ENCODE data around the gene FBXO31.

The FBXO31 gene

DNA sequence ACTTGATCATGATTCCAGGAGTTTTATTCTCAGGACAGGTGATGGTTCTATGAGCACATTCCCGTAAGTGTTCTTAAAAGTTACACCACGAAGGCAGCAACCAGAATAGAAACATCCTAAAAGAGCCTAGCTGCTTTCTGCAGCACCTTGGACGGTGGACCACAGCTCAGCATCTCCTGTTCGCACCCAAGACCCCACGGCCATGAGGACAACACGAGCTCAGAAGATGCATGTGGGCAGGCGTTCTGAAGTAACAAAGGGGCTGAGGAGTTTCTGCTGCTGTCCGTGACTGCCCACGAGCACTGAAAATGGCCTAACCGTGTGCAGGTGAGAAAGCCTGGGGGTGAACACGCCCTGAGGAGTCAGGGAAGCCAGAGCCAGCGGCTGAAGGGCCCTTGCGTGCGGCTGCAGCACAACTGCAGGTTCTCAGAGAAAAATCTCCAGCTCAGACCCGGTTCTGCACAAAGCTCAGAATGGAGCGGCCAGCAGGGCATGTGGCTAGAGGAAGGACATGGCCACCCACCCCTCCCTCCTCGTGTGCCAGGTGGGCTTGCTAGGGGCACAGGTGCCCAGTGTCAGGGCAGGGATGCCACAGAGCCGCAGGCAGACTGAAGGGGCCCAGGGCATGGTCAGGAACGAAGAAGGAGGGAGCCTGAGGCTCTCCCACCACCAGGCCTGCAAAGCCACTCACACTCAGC lies 55.6 kb downstream of the FBXO31 start:
- Histone ChIP-seq H2BK120ac (ENCODE audit: low read depth, low read length) (no peak overlapping the region), H3K79me1 (ENCODE audit: low read length) (no peaks in the 10 kb centered on the region), H2BK5ac (ENCODE audit: low read length) (no peak overlapping the region), H3K4me3 (ENCODE audit: low read length) (no peak overlapping the region), H3K23ac (ENCODE audit: low read length) (no peak overlapping the region), H3K9ac (ENCODE audit: low read length) (no peak overlapping the region), H3K4me2 (ENCODE audit: low read length) (no peak overlapping the region), H3K36me3 (ENCODE audit: control insufficient read depth, insufficient read depth, low read length) (no peaks in the 10 kb centered on the region), H3K4ac (ENCODE audit: low read depth, low read length) (no peak overlapping the region), H3K79me2 (ENCODE audit: control insufficient read depth, insufficient read depth, low read length) (no peaks in the 10 kb centered on the region), H3K18ac (ENCODE audit: low read length) (no peak overlapping the region), H3K27me3 (ENCODE audit: insufficient read depth, low read length, poor library complexity) (no peaks in the 10 kb centered on the region), H4K5ac (ENCODE audit: low read length) (no peak overlapping the region), H3K4me1 (ENCODE audit: control insufficient read depth, low read depth, low read length) (no peaks in the 10 kb centered on the region), H2AK5ac (ENCODE audit: low read length) (no peak overlapping the region), H2BK15ac (replicated peaks; ENCODE audit: low read depth) (no peak overlapping the region), H4K8ac (ENCODE audit: low read depth, low read length) (no peak overlapping the region), H3K27ac (ENCODE audit: low read depth, low read length) (no peak overlapping the region), H3K56ac (ENCODE audit: low read length) (no peak overlapping the region)
- DNase-seq = no peak
- WGBS (ENCODE audit: extremely low coverage, insufficient coverage, low lambda C conversion rate) = no CpG with 5 or more reads among the region's 19 CpGs

DNA sequence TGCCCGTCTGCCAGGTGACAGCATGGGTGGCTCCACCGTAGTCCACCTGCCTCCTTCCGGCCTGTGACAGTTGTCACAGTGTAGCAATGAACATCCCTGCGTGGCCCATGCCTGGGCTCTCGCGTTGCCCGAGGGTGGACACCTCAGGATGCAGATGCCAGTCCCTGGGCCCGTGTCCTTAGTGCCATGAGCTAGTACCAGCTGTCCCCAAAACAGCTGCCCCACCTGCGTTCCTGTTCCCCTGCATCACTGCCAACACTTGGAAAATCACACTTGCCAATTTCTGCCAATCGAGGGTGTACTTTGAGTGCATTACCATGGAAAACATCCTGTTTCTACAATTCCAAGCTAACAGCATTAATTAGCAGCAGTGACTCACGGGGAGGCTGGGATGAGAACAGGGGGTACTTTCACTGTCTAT lies 57.4 kb downstream of the FBXO31 start:
- DNase-seq = no peak
- H2BK5ac ChIP-seq (ENCODE audit: low read length) = no peak overlapping the region
- H3K4me3 ChIP-seq (ENCODE audit: low read length) = no peak overlapping the region
- WGBS (ENCODE audit: extremely low coverage, insufficient coverage, low lambda C conversion rate) = no CpG with 5 or more reads among the region's 11 CpGs
- H3K4ac ChIP-seq (ENCODE audit: low read depth, low read length) = no peak overlapping the region
- H3K23ac ChIP-seq (ENCODE audit: low read length) = no peak overlapping the region
- H3K9ac ChIP-seq (ENCODE audit: low read length) = no peak overlapping the region
- no peaks in the 10 kb centered on the region for H3K27me3 ChIP-seq (ENCODE audit: insufficient read depth, low read length, poor library complexity)
- no peak overlapping the region for H3K27ac ChIP-seq (ENCODE audit: low read depth, low read length)
- no peaks in the 10 kb centered on the region for H3K79me2 ChIP-seq (ENCODE audit: control insufficient read depth, insufficient read depth, low read length)
- no peak overlapping the region for H3K18ac ChIP-seq (ENCODE audit: low read length)
- no peaks in the 10 kb centered on the region for H3K36me3 ChIP-seq (ENCODE audit: control insufficient read depth, insufficient read depth, low read length)
- H3K56ac ChIP-seq (ENCODE audit: low read length) = no peak overlapping the region
- H2BK15ac ChIP-seq (replicated peaks; ENCODE audit: low read depth) = no peak overlapping the region
- no peak overlapping the region for H4K5ac ChIP-seq (ENCODE audit: low read length)
- H2BK120ac ChIP-seq (ENCODE audit: low read depth, low read length) = no peak overlapping the region
- no peak overlapping the region for H4K8ac ChIP-seq (ENCODE audit: low read depth, low read length)
- no peak overlapping the region for H2AK5ac ChIP-seq (ENCODE audit: low read length)
- no peak overlapping the region for H3K4me2 ChIP-seq (ENCODE audit: low read length)
- no peaks in the 10 kb centered on the region for H3K4me1 ChIP-seq (ENCODE audit: control insufficient read depth, low read depth, low read length)
- no peaks in the 10 kb centered on the region for H3K79me1 ChIP-seq (ENCODE audit: low read length)

DNA sequence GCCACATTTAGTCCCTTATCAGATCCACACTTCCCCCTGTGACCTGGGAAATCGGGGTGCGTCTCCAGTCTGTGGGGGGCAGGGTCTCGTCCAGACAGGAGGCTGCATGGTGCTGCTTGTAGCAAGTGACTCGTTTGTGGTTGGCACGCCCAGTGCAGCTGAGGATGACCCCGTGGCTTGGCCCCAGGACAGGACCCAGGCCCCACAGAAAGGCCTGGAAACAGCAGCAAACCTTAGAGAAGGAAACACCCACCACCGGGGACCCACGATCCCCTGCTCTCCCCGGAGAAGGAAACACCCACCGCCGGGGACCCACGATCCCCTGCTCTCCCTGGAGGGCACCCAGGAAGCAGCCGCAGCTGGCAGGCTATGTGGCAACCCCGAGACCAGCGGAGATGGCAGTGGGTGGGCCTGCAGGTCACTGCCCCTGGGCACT lies 58.1 kb downstream of the FBXO31 start:
- Histone ChIP-seq H3K36me3 (ENCODE audit: control insufficient read depth, insufficient read depth, low read length) (no peaks in the 10 kb centered on the region), H3K4me2 (ENCODE audit: low read length) (no peak overlapping the region), H3K27ac (ENCODE audit: low read depth, low read length) (no peak overlapping the region), H3K4ac (ENCODE audit: low read depth, low read length) (no peak overlapping the region), H2BK120ac (ENCODE audit: low read depth, low read length) (no peak overlapping the region), H2AK5ac (ENCODE audit: low read length) (no peak overlapping the region), H4K5ac (ENCODE audit: low read length) (no peak overlapping the region), H2BK5ac (ENCODE audit: low read length) (no peak overlapping the region), H3K9ac (ENCODE audit: low read length) (no peak overlapping the region), H3K79me1 (ENCODE audit: low read length) (no peaks in the 10 kb centered on the region), H3K4me3 (ENCODE audit: low read length) (no peak overlapping the region), H3K79me2 (ENCODE audit: control insufficient read depth, insufficient read depth, low read length) (no peaks in the 10 kb centered on the region), H2BK15ac (replicated peaks; ENCODE audit: low read depth) (no peak overlapping the region), H3K4me1 (ENCODE audit: control insufficient read depth, low read depth, low read length) (no peaks in the 10 kb centered on the region), H3K27me3 (ENCODE audit: insufficient read depth, low read length, poor library complexity) (no peaks in the 10 kb centered on the region), H4K8ac (ENCODE audit: low read depth, low read length) (no peak overlapping the region), H3K56ac (ENCODE audit: low read length) (no peak overlapping the region), H3K23ac (ENCODE audit: low read length) (no peak overlapping the region), H3K18ac (ENCODE audit: low read length) (no peak overlapping the region)
- no peak for DNase-seq
- no CpG with 5 or more reads among the region's 15 CpGs for WGBS (ENCODE audit: extremely low coverage, insufficient coverage, low lambda C conversion rate)

DNA sequence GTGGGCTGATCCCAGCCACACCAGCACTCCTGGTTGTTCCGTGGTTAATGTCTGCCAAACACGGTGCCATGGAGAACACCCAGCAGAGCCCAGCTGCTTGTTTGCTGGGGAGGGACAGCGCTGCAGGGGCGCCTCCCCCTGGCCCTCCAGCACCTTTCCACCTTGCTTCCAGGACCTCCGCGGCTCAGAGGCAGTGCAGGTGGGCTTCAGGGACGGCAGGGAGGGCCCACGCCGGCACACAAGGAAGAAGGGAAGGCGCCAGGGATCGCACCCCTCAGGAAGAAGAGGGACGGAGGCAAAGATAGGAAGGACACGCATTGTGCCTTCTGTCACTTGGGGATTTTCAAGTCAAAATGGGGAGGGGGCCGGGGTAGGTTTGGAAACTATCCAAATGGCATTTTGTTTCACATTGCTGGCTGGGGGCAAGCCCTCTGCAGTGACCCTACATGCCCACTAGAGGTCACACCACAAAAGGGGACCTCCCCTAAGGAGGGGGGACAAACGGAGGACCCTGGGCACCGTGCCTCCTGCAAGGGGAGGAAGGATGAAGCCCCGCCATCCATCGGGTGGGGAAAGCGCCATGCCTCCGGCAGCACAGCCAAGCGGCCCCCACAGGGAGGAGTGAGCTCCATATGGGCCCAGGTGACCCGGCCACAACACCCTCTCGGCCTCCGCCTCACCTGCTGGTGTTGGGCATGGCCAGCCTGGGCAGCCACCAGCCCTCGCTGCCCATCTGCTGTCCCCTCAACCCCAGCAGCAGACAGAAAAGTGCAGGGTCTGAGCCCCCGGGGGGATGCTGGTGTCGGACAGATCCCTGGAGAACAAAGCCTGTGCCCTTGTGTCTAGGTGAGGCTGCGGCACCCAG lies 58.9 kb downstream of the FBXO31 start:
- no peak overlapping the region for H4K8ac ChIP-seq (ENCODE audit: low read depth, low read length)
- no peak overlapping the region for H4K5ac ChIP-seq (ENCODE audit: low read length)
- H3K23ac ChIP-seq (ENCODE audit: low read length) = no peak overlapping the region
- peak; percentile 63 for DNase-seq
- H3K18ac ChIP-seq (ENCODE audit: low read length) = no peak overlapping the region
- H3K27me3 ChIP-seq (ENCODE audit: insufficient read depth, low read length, poor library complexity) = no peaks in the 10 kb centered on the region
- H3K27ac ChIP-seq (ENCODE audit: low read depth, low read length) = no peak overlapping the region
- H2BK120ac ChIP-seq (ENCODE audit: low read depth, low read length) = no peak overlapping the region
- H3K79me2 ChIP-seq (ENCODE audit: control insufficient read depth, insufficient read depth, low read length) = no peaks in the 10 kb centered on the region
- no peak overlapping the region for H3K9ac ChIP-seq (ENCODE audit: low read length)
- H2AK5ac ChIP-seq (ENCODE audit: low read length) = no peak overlapping the region
- no peaks in the 10 kb centered on the region for H3K79me1 ChIP-seq (ENCODE audit: low read length)
- no CpG with 5 or more reads among the region's 28 CpGs for WGBS (ENCODE audit: extremely low coverage, insufficient coverage, low lambda C conversion rate)
- no peak overlapping the region for H3K4me3 ChIP-seq (ENCODE audit: low read length)
- H3K4ac ChIP-seq (ENCODE audit: low read depth, low read length) = no peak overlapping the region
- no peak overlapping the region for H2BK5ac ChIP-seq (ENCODE audit: low read length)
- no peak overlapping the region for H2BK15ac ChIP-seq (replicated peaks; ENCODE audit: low read depth)
- H3K36me3 ChIP-seq (ENCODE audit: control insufficient read depth, insufficient read depth, low read length) = no peaks in the 10 kb centered on the region
- H3K4me1 ChIP-seq (ENCODE audit: control insufficient read depth, low read depth, low read length) = no peaks in the 10 kb centered on the region
- peak overlapping the region; percentile 15 for H3K56ac ChIP-seq (ENCODE audit: low read length)
- no peak overlapping the region for H3K4me2 ChIP-seq (ENCODE audit: low read length)

DNA sequence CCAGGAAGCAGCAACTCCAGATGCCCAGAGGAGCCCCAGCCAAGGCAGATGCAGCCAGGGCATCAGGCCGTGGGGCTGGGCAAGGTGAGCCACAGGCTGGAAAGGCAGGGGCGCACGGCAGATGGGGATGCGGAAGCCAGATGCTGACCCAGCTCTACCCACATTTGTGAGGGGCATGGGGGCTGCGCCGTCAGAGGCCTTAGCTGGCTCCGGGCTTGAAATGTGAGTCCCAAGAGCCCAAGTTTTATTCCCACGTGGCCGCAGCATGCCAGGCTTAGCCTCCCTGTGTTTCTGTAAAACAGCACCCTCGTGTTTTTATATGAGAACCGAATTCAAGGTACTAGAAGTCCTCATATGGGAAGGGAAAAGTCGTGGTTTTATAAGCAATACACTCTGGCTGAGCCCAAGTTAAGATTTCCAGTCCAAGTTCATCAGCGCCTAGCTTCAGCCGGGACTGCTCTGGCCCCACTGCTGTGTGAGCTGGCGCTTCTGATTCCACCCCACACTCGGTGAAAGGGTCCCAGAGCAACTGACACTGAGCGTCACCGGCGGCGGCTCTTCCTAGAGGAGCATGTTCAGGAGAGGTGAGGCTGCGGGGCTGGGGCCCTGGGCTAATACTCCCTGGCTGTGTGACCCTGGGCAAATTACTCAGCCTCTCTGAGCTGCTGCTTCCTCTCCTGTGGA lies 59.7 kb downstream of the FBXO31 start:
- Histone ChIP-seq H3K4me1 (ENCODE audit: control insufficient read depth, low read depth, low read length) (no peaks in the 10 kb centered on the region), H3K27me3 (ENCODE audit: insufficient read depth, low read length, poor library complexity) (no peaks in the 10 kb centered on the region), H3K4me3 (ENCODE audit: low read length) (no peak overlapping the region), H3K79me1 (ENCODE audit: low read length) (no peaks in the 10 kb centered on the region), H4K8ac (ENCODE audit: low read depth, low read length) (no peak overlapping the region), H3K36me3 (ENCODE audit: control insufficient read depth, insufficient read depth, low read length) (no peaks in the 10 kb centered on the region), H3K79me2 (ENCODE audit: control insufficient read depth, insufficient read depth, low read length) (no peaks in the 10 kb centered on the region), H2BK15ac (replicated peaks; ENCODE audit: low read depth) (no peak overlapping the region), H3K9ac (ENCODE audit: low read length) (no peak overlapping the region), H3K18ac (ENCODE audit: low read length) (no peak overlapping the region), H4K5ac (ENCODE audit: low read length) (no peak overlapping the region), H3K4ac (ENCODE audit: low read depth, low read length) (no peak overlapping the region), H2BK5ac (ENCODE audit: low read length) (no peak overlapping the region), H3K4me2 (ENCODE audit: low read length) (no peak overlapping the region), H3K27ac (ENCODE audit: low read depth, low read length) (no peak overlapping the region), H3K56ac (ENCODE audit: low read length) (no peak overlapping the region), H3K23ac (ENCODE audit: low read length) (peak overlapping the region; percentile 2), H2AK5ac (ENCODE audit: low read length) (no peak overlapping the region), H2BK120ac (ENCODE audit: low read depth, low read length) (no peak overlapping the region)
- WGBS (ENCODE audit: extremely low coverage, insufficient coverage, low lambda C conversion rate) = no CpG with 5 or more reads among the region's 21 CpGs
- no peak for DNase-seq
